SW480 (cell line): ENCODE measurements around the gene GSK3B.
"Not testable (repeated sequence)": the region's sequence is repeated elsewhere in the genome, so short reads cannot be mapped to it uniquely, and the experiment has no call there.

Source experiments
- DNase-seq: peaks from one replicate; pipeline ENCODE4 v3.0.0-alpha.2; 2016; ENCODE audit warnings: low spot score

The GSK3B gene

GRCh38 chr3:120005741-120006140, 88.5 kb downstream of the GSK3B start:
- not testable (repeated sequence) for DNase-seq

DNA sequence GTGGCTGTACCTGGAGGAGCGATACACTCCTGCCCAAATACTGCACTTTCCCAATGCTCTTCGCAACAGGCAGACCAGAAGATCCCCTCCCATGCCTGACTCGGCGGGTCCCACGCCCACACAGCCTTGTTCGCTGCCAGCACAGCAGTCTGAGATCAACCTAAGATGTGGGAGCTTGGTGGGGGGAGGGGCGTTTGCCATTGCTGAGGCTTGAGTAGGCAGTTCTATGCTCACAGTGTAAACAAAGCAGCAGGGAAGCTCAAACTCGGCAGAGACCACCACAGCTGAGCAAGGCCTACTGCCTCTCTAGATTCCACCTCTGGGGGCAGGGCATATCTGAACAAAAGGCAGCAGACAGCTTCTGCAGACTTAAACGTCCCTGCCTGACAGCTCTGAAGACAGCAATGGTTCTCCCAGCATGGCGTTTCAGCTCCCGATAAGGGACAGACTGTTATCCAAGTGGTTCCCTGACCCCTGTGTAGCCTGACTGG, 90.2 kb downstream of the GSK3B start:
- DNase-seq: not testable (repeated sequence)

DNA sequence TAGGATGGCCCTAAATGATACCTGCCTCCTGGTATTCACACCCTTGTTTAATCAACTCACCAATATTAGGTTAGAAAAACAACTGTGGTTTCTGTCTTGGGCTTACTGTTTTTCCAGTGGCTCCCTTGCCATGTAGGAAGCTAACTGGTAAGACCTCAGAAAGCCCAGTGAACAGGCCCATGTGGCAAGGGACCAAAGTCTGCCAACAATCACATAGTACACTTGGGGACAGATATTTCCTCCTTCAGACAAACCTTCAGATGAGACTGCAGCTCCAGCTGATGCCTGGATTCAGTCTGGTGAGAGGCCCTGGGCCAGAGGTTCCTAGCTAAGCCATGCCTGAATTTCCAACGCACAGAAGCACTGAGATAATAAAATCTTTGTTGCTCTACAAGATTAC, 96.1 kb downstream of the GSK3B start:
- no peak for DNase-seq

GRCh38 chr3:119990888-119991287, 103.4 kb downstream of the GSK3B start:
- DNase-seq: no peak

DNA sequence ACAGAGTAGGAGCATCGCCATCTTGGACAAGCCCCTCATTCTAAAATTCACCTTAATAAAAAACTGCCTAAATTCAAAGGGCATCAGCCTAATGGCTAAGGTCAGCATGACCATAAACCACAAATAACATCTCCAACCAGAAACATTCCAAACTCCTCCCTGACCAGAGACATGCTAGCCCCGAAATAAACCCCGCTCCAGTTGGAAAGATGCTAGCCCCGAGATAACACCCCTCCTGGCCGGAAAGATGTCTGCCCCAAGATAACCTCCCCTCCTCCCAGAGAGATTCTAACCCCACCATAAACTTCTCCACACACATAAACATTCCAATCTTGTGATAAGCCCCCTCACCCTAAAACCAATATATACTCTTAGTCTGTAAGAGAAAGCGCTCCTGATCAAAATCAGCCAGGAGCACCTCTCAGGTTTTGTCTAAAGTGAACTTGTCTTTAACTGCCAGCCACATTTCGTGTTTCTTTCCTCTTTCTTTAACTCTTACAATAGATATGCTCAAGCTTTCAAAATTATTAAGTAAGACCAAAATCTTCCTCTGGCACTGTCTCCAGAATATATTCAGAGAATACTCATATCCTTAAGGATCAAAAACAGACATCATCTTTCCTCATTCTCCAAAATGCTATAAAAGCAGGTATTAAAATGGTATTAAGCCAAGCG, 104.1 kb downstream of the GSK3B start:
- no peak for DNase-seq

GRCh38 chr3:119986812-119987211, 107.4 kb downstream of the GSK3B start:
- DNase-seq: not testable (repeated sequence)

DNA sequence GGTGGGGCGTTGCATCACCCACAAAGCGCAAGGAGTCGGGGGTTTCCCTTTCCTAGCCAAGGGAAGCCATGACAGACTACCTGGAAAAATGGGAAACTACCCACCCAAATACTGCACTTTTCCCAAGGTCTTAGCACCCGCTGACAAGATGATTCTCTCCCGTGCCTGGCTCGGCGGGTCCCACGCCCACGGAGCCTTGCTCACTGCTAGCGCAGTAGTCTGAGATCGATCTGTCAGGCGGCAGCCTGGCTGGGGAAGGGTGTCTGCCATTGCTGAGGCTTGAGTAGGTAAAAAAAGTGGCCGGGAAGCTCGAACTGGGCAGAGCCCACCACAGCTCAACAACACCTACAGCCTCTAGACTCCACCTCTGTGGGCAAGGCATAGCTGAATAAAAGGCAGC, 112.9 kb downstream of the GSK3B start:
- DNase-seq: no peak

DNA sequence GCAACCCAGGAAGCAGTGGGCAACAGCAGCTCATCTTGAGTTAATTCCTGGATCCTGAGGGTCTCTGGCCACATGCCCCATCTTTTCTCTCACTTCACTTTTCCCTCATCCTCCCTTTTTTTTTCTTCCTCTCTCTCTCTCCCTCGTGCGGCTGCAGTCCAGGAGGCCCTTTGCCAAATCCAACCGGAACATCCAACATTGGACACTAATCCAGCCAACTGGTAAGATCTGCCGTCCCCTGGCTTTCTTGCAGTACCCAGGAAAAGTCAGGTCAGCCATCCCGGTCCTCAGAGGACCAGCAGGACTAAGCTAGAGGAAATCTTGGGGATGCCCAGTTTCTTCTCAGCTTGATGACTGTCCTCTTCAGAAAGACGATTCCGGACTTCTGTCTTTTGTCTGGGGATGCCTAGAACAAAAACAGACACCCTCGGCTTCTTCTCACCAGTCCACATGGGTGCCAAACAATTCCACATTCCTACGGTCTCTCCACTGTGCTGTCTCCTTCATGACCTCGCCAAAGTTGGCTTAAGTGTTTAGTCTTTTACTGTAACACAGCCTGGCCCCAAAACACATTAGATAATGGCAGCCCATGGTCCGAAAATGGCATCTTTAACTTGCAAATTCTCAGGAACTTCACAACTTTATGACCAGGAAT, 115.6 kb downstream of the GSK3B start:
- no peak for DNase-seq

DNA sequence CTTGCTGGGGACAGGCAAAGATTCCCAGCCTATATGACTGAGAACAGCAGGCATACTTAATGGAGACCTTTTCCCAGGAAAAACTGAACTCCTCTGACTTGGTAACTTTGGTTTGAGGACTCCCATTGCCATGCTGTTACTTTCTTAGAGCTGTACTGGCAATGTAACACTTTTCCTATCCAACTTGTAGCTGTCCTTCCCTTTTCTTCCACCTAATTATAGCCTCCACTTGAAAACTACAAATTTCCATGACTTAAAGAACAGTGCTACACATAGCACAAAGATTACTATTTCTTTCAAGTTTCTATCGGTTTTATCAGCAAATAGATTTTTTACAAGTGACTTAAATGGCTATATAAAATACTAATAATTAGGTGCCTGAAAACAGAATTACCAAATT, 116.9 kb downstream of the GSK3B start:
- no peak for DNase-seq

GRCh38 chr3:119976214-119976613, 118.0 kb downstream of the GSK3B start:
- no peak for DNase-seq

- DNase-seq: no peak
Observed at GRCh38 chr3:119974656-119975055, 119.6 kb downstream of the GSK3B start.

- DNase-seq: no peak
Observed at GRCh38 chr3:119973018-119973646, 121.1 kb downstream of the GSK3B start.

- DNase-seq: peak; percentile 8
Observed at GRCh38 chr3:119969759-119970158, 124.5 kb downstream of the GSK3B start.

- DNase-seq: no peak
Observed at GRCh38 chr3:119967353-119968006, 126.8 kb downstream of the GSK3B start.

DNA sequence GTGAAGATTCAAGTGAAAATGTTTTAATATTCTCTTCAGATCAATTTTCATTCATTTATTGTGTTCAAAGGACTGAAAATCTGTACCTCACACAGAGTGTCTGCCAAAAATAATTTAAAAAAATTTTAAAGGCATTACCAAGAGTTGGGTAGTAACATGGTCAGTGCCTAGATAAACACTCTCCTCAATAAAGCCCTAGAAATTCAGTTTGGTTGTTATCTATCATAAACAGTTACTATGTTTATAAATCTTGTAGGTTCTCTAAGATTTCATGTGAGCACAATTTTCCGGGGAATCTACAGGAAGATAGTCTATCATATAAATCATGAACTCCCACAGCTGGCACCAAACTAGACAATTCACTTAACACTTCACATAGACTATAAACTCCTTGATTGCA, 128.6 kb downstream of the GSK3B start:
- DNase-seq: no peak

GRCh38 chr3:119964294-119964693, 130.0 kb downstream of the GSK3B start:
- no peak for DNase-seq

GRCh38 chr3:119955972-119956371, 138.3 kb downstream of the GSK3B start:
- no peak for DNase-seq

DNA sequence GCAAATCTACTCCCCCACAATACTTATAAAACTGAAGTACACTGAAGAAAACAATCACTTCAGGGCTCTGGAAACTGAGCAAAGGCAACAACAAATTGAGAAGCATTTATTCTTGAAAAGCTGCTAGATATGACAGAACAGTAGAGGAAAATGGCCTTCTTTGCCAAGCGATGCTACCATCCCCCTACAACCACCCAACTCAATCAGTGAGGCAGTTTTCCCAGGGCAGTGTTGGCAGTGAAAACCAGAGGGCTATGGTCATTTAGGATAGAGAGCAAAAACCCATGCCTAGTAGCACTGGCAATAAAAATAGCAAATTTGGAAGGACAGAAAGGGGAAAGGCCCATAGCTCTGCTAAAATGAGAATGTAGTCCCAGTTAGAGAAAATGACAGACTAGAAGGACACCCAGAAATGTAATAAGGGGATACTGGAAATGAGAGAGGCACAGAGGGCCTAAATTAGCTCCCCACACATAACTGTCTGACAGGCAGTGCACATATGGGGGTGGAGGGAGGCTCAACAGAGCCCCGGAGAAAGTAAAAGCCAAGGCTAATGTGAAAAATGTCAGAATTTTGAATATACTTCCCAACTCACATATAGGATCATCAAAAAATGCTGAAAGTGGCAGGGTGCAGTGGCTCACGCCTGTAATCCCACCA, 143.5 kb downstream of the GSK3B start:
- DNase-seq: no peak

DNA sequence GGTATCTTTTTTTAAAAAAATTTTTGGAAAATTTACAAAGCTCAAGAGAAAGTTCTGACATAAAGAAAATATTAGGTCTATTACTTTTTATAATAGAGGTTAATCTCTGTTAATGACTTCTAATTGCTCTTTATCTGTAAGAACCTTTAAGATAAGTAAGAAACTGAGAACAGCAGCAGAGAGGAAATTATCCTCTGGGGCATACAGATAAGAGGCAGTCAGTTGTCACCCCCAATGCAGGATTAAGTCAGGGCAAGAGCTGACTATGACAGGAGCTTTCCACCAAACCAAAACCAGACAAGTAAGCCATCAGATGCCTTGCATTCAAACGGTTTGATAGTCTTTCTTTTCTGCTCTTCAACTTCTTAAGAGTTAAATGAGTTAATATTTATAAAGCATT, 149.0 kb downstream of the GSK3B start:
- no peak for DNase-seq

DNA sequence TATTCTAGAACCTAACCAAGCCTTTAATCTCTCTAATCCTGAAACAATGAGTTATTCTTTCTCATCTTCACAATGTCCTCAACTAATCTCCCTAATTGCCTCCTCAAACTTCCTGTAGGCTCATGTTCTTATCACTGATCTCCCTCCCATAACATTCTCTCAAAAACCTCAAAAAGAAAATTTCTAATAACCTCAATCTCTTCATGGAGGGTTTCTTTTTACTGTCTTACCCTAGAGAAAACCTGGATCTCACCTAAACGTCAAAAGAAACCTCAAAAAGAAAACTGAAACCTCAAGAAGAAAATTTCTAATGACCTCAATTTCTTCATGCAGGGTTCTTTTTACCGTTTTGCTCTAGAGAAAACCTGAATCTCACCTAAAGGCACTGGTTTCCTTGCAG, 150.2 kb downstream of the GSK3B start:
- no peak for DNase-seq

GRCh38 chr3:119939077-119939476, 155.2 kb downstream of the GSK3B start:
- no peak for DNase-seq

DNA sequence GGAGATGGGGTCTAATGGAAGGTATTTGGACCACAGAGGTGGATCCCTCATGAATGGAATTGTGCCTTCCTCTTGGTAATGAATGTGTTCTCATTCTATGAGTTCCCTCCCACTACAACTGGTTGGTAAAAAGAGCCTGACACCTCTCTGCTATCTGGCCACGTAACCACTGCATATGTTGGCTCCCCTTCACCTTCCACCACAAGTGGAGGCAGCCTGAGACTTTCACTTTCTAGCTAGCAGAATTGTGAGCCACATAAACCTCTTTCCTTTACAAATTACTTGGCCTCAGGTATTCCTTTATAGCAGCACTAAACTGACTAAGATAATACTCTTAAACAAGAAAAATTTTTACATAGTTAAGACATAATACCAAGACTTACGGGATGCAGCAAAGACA, 157.0 kb downstream of the GSK3B start:
- no peak for DNase-seq
